DND-41 (cell line): Measurements from ENCODE around the gene RNF112.

Experiments used
- ATAC-seq: fragments of 200-7000 bp; cut with Tn5 transposase; 3 replicates; pipeline ENCODE4 v1.9.1; 2021; ENCODE audit warnings: low read depth; ENCODE audit not compliant: insufficient read depth
- DNase-seq: peaks from one replicate; pipeline ENCODE4 v3.0.0-alpha.2; 2020
- H2AFZ ChIP-seq: 2 replicates; pipeline ENCODE4 v1.6.0; 2012; ENCODE audit warnings: low read depth, low read length
- H3K27ac ChIP-seq: 2 replicates; pipeline ENCODE4 v1.5.1; 2012; ENCODE audit warnings: low read length, inconsistent platforms
- H3K27me3 ChIP-seq: fragments of 200-600 bp; sonication (generic); 2 replicates; pipeline ENCODE4 v1.6.0; 2012; ENCODE audit warnings: low read length, mild to moderate bottlenecking, inconsistent platforms; ENCODE audit not compliant: insufficient read depth, poor library complexity
- H3K36me3 ChIP-seq: 2 replicates; pipeline ENCODE4 v1.5.1; 2012; ENCODE audit warnings: low read length, inconsistent platforms; ENCODE audit not compliant: insufficient read depth
- H3K4me1 ChIP-seq: 2 replicates; pipeline ENCODE4 v1.5.1; 2012; ENCODE audit warnings: mild to moderate bottlenecking, low read length; ENCODE audit not compliant: insufficient read depth
- H3K4me2 ChIP-seq: 2 replicates; pipeline ENCODE4 v1.6.0; 2012; ENCODE audit warnings: mild to moderate bottlenecking, moderate library complexity, low read length, inconsistent platforms; ENCODE audit not compliant: insufficient read depth
- H3K4me3 ChIP-seq, 2 experiments: fragments of 200-600 bp in 1 of 2; shearing (Covaris generic) in 1 of 2; 2 replicates each; pipeline ENCODE4 v1.5.1; 2012 to 2016; ENCODE audit warnings: inconsistent platforms in 2 of 2, low read length in 2 of 2, mild to moderate bottlenecking in 2 of 2, low read depth in 1 of 2, moderate library complexity in 1 of 2
- H3K79me2 ChIP-seq: 2 replicates; pipeline ENCODE4 v1.6.0; 2012; ENCODE audit warnings: low read length, inconsistent platforms; ENCODE audit not compliant: insufficient read depth
- H3K9ac ChIP-seq: 2 replicates; pipeline ENCODE4 v1.6.0; 2012; ENCODE audit warnings: low read depth, mild to moderate bottlenecking, inconsistent platforms, low read length, moderate library complexity
- H3K9me3 ChIP-seq: 2 replicates; pipeline ENCODE4 v1.5.1; 2012; ENCODE audit warnings: low read length, moderate library complexity, mild to moderate bottlenecking, inconsistent platforms; ENCODE audit not compliant: insufficient read depth, severe bottlenecking
- H4K20me1 ChIP-seq: 2 replicates; pipeline ENCODE4 v1.6.0; 2012; ENCODE audit warnings: low read length; ENCODE audit not compliant: insufficient read depth
- CTCF ChIP-seq: IDR thresholded peaks from 2 replicates; pipeline ENCODE4 v1.5.1; 2012; ENCODE audit warnings: borderline replicate concordance, low read length, moderate library complexity, mild to moderate bottlenecking; ENCODE audit not compliant: poor library complexity, severe bottlenecking; ENCODE audit errors: extremely low read depth
- EZH2 ChIP-seq: IDR thresholded peaks from 3 replicates; pipeline ENCODE4 v1.6.1; 2012; ENCODE audit warnings: borderline replicate concordance, low read depth, mild to moderate bottlenecking, moderate library complexity, low read length, inconsistent platforms; ENCODE audit not compliant: severe bottlenecking

Gene RNF112

GRCh38 chr17:19372011-19372370 is 39.0 kb upstream of the RNF112 start:
- ATAC-seq = no peak
- no peaks in the 10 kb centered on the region for H3K27me3 ChIP-seq
- peaks cover 3% of the 10 kb centered on the region for H3K79me2 ChIP-seq
- no peak overlapping the region for H2AFZ ChIP-seq
- H3K27ac ChIP-seq = no peak overlapping the region
- no peak overlapping the region for H3K4me2 ChIP-seq
- H3K36me3 ChIP-seq = no peaks in the 10 kb centered on the region
- H3K9me3 ChIP-seq = no peaks in the 10 kb centered on the region
- H4K20me1 ChIP-seq = peaks cover 2% of the 10 kb centered on the region; the same call in 1 of the 2 replicates
- DNase-seq = no peak
- TF ChIP-seq EZH2 (no peak), CTCF (no peak)
- no peak overlapping the region for H3K4me3 ChIP-seq
- H3K4me1 ChIP-seq = peaks cover 12% of the 10 kb centered on the region
- no peak overlapping the region for H3K9ac ChIP-seq

- Histone ChIP-seq H3K27ac (no peak overlapping the region), H3K79me2 (peaks cover 6% of the 10 kb centered on the region), H2AFZ (no peak overlapping the region), H3K4me1 (peaks cover 15% of the 10 kb centered on the region), H3K27me3 (no peaks in the 10 kb centered on the region), H3K9ac (no peak overlapping the region), H3K4me3 (no peak overlapping the region), H4K20me1 (peaks cover 2% of the 10 kb centered on the region; the same call in 1 of the 2 replicates), H3K9me3 (no peaks in the 10 kb centered on the region), H3K36me3 (no peaks in the 10 kb centered on the region; the same call in 1 of the 2 replicates), H3K4me2 (no peak overlapping the region)
- DNase-seq (no peak), ATAC-seq (no peak)
- no peak for TF ChIP-seq CTCF
- no peak for TF ChIP-seq EZH2
Observed at GRCh38 chr17:19372439-19372838, 38.6 kb upstream of the RNF112 start.

GRCh38 chr17:19372866-19373504 is 38.0 kb upstream of the RNF112 start:
- Histone ChIP-seq H4K20me1 (peaks cover 2% of the 10 kb centered on the region; the same call in 1 of the 2 replicates), H3K9ac (no peak overlapping the region), H3K4me3 (no peak overlapping the region), H3K79me2 (peaks cover 6% of the 10 kb centered on the region), H2AFZ (no peak overlapping the region), H3K36me3 (no peaks in the 10 kb centered on the region; the same call in 1 of the 2 replicates), H3K27ac (no peak overlapping the region), H3K4me2 (no peak overlapping the region), H3K9me3 (no peaks in the 10 kb centered on the region), H3K27me3 (no peaks in the 10 kb centered on the region), H3K4me1 (peaks cover 15% of the 10 kb centered on the region)
- TF ChIP-seq CTCF (no peak), EZH2 (no peak)
- DNase-seq = no peak
- ATAC-seq = no peak

- H3K36me3 ChIP-seq = peaks cover 4% of the 10 kb centered on the region; the same call in 1 of the 2 replicates
- H3K27me3 ChIP-seq = no peaks in the 10 kb centered on the region
- DNase-seq (no peak), ATAC-seq (no peak)
- H3K4me3 ChIP-seq = no peak overlapping the region
- TF ChIP-seq EZH2 = no peak
- TF ChIP-seq CTCF = no peak
- peaks cover 21% of the 10 kb centered on the region for H3K4me1 ChIP-seq
- H3K4me2 ChIP-seq = no peak overlapping the region
- H3K9ac ChIP-seq = no peak overlapping the region
- H3K79me2 ChIP-seq = peaks cover 11% of the 10 kb centered on the region
- no peak overlapping the region for H3K27ac ChIP-seq
- H3K9me3 ChIP-seq = no peaks in the 10 kb centered on the region
- no peak overlapping the region for H2AFZ ChIP-seq
- peaks cover under 1% of the 10 kb centered on the region; the same call in 1 of the 2 replicates for H4K20me1 ChIP-seq
Observed at GRCh38 chr17:19374136-19374535, 36.9 kb upstream of the RNF112 start.
